HTERT RPE-1 (cell line): ENCODE results near the gene FANCB.

Source experiments
- in situ Hi-C: fragments of 300-500 bp; cut with MboI; formaldehyde crosslinking; loops from 4 replicates; pipeline ENCODE4 v1.14.3; 2020; ENCODE audit warnings: low sequenced_read_pairs

Gene FANCB

DNA sequence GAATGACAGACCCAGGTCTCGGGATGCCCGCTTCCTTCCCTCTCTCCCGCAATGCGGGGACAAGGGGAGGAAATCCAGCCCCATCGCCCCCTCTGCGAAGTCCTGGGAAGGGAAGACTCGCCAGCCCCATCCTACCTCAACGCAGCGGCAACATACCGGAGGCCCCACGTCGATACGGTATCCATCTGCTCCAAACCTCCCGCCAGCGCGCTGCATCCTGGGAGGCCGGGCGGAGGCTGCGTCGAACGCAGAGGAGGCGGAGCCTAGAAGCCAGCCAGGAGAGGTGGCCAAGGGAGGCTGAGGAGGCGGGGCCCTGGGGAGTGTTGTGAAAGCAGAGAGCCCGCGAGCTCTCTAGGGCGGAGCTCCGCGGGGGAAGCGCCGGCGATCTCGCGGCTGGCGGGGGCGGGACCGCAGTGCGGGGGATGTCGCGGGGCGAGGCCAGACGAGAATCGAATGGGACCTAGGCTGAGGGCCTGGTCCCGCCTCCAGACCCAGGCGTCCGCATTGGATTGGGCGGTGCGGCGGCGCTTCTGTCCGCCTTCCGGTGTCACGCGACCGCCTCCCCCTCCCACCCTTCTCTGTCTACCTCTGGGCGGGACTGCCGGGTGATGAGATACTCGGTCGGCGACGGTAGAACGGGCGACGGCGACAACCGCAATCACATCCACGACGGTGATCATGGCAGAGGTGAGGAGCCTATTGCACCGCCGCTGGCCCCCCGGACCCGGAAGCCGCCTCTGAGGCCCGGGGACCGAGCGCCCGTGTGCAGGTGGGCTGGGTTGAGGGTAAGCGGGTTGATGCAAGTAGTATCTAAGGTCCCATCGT is at the start of gene FANCB, which contains the start of gene MOSPD2:
TSS of gene FANCB (minus strand) at position 219 of the 825 bp plus-strand sequence. CDS start 7,559 bp downstream, outside the sequence.
TSS of gene MOSPD2 (plus strand) at position 571 of the 825 bp plus-strand sequence. CDS start at position 679, 108 bp downstream.
- in situ Hi-C loops = no loop called here

DNA sequence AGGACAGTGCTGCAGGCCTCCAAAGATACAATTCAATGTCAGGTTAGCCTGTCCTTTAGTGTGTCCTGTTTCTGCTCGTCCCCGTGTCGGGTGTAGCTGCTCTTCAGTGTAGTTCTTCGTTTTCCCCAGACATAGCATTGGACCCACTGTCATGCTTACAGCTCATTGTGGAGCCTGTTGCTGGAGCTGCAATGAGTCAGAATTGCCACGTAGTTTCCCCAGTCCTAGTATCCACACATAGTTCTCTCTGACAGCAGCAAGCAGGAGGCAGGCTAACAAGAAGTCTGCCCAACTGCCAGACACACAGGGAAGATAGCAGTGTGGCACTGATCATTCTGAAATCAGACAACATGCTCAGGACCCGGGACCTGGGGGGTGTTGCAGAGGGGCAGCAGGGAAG is 49.6 kb upstream of the FANCB start:
- in situ Hi-C loops = no loop called here

DNA sequence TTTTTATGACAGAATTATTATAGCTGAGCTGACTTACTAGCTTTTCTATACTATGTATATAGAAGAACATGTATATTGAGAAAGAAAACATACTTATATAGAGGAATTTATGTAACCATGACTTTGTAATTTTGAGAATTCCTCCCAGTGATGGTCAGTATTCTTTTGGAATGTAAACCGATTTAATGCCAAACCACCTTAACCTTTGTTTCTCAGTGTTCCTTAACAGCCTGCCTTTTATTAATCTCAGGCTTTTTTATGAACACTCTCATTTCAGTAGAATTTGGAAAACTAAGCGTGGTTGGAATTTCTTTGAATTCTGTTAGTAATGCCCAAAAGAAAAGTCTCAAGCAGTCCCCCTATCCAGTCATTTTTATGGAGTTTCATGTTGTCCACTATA is 47.3 kb upstream of the FANCB start:
- in situ Hi-C loops = no loop called here

DNA sequence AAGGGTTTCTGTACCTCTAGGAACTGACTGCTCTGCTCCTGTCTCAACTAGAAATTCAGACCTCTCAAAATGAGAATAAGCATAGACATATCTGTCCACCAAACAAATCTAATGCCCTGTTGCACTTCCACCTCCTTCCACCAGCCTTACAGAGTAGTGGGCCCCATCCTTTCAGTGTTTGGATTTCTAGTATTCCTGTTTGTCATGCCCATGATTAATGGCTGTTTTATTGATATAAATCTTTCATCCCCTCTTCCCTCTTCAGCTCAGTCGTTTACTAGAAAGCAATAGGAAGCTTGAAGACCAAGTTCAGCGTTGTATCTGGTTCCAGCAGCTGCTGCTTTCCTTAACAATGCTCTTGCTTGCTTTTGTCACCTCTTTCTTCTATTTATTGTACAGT is 46.5 kb upstream of the FANCB start:
- in situ Hi-C loops = no loop called here

DNA sequence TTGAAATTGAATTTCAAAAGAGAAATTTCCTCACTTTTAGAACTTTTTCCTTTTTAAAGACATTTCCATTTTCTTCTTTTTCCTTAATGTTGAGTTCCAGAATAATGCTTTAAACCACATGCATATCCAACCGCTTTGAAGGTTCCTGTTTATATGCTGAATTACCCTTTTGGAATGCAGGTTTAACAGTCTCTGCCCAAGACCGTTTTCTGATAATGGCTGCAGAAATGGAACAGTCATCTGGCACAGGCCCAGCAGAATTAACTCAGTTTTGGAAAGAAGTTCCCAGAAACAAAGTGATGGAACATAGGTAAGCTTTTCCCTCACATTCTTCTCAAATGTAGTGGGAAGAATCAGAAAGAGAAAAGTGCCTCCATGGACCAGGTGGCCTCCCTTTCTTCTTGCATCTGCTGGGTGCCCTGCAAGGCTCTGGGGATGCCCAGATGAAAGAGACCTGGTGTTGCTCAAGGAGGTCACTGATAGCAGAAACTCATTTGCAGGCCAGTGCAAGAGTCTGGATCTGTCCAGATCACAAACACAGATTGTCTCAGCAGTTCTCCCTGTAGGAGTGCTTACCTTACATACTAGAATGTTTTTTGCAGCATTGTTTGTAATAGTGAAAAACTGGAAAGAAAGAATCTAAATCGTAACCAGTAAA is 43.3 kb upstream of the FANCB start:
- in situ Hi-C loops = no loop called here

DNA sequence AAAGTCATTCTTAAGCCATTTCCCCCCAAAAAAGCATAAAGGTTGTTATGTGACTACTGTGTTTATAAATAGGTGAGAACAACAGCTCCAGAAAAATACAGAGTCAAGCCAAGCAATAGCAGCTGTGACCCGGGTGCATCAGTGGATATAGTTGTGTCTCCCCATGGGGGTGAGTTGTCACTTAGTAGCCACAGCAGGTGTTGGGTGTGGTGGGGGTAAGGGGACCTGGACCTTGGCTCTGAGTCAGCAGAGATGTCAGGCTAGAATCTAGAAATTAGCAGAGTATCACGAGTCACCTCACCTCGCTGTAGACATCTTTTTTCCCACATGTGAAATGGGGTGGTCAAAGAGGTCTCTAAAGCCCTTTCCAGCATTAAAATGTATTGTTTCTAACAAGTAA is 42.7 kb upstream of the FANCB start:
- in situ Hi-C loops = no loop called here

DNA sequence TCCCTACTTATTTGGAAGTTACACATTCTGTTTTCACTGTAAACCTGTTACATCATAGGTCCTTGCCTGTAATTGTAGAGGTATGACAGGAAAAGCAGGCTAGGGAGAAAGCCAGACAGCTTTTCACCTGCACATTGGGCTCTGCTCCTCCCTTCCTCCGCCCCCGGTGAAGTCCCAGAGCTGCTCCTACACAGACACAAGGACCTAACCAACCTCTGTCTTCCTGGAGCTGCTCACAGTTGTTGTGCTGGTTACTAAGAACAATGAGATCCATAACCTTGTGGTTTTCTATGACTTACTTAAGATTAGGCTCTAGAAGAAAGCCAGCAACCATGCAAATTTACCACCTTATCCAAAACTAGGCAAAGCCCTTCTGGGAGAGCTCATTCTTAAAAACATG is 40.4 kb upstream of the FANCB start:
- in situ Hi-C loops = no loop called here

DNA sequence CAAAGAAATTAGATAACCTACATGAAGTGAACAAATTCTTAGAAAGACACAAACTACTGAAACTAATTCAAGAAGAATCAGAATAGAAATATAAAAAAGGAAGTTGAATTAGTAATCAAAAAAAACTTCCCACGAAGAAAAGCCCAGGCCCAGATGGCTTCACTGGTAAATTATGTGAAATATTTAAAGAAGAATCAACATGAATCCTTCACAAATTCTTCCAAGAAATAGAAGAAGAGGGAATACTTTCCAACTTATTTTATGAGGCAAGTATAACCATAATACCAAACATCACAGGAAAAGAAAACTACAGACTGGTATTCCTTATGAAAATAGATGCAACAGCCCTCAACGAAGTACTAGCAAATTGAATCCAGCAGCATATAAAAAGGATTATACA is 31.0 kb upstream of the FANCB start:
- in situ Hi-C loops = no loop called here

DNA sequence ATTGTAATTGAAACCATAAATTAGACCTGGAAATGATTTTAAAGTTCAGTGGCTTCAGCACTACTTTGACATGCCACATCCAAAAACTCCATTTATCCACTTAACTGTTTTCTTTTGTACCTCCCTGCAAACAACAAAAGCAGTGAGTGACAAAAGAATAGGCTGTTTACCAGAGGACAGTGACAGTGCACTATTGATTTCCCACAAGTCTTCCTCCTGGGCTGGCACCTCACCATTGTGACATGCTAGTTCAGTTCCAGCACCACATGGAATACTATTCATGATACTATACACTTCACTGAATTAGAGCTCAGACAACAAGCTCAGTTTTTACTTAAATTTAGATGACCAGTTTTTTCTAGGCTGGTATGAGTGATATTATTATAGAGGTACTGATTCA is 29.7 kb upstream of the FANCB start:
- in situ Hi-C loops = no loop called here

DNA sequence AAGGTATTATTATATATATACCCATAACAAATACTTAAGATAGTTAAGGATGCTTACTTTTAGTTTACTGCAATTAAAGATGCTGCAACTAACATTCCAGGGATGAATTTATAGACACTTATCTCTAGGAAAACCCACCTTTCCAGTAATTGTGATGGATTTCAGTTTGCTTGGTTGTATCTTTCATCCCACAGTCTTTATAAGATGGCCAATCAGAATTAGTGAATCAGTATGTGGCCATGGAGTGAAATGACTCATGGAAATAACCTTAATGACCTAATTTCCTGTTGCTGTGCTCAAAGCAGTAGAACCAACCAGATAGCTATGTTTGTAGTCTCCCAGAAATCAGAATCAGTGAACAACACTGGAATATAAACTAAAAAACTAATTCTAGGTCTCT is 26.7 kb upstream of the FANCB start:
- in situ Hi-C loops = no loop called here

DNA sequence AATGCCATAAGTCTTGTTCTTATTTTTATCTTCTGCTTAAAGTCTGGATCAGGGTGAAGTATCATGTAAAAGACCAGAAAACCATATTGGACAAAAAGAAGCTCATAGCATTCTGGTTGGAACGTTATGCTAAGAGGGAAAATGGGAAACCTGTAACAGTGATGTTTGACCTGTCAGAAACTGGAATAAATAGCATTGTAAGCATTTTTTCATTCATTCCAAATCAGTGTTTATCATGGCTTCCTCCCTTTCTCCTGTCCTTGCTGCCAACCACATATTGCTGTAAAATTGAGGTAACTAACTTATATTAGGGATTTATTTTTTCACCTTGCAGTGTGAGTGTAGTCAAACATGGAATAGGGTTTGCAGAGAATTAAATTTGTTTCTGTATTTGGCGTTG is 24.2 kb upstream of the FANCB start:
- in situ Hi-C loops = no loop called here

DNA sequence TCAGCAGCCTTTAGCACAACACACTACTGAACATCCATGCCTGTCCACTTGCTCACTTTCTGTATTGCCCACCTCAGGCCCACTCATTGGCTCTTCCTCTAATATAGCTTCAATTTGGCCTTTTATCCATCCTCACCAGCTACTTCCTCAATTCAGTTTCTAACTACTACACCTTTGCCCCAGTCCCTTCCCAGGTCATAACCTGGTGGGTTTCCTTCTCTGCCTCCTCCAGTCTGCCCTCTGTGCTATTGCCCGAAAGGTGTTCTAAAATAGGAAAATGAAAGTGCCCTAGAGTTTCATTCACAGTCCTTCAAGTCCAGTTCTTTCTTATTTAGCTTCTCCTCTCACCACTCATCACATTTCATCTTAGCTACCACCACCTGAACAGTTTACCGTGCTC is 23.4 kb upstream of the FANCB start:
- in situ Hi-C loops = no loop called here

DNA sequence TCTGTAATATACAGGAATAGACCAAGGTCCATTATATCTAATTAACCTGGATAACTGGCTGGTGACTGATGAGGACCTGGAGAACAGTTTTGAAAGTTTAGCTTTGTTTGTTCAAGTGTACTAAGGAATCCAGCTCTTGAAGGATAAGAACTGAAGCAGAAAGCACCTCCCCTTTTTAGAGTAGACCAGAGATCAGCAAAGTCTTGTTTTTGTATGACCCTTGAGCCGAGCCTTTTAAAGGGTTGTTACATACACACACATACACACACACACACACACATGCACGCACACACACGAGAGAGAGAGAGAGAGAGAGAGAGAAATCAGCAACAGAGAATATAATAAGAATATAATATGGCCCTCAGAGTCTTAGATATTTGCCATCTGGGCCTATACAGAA is 13.4 kb upstream of the FANCB start:
- in situ Hi-C loops = no loop called here

DNA sequence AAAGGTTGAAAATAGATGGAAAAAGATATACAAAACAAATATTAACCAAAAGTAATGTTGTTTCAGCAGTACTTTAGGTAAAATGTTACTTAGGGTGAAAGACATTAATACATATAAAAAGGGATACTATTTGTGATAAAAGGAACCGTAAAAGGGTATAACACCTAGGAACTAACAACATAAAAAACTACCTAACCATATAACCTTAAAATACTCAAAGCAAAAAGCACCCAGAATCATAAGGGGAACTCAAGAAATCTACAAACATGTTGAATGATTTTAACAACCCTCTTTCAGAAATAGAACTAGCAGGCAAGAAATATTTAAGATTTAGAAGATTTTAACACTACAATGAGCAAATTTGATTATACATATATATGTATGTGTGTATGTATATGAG is 11.8 kb upstream of the FANCB start:
- in situ Hi-C loops = no loop called here

DNA sequence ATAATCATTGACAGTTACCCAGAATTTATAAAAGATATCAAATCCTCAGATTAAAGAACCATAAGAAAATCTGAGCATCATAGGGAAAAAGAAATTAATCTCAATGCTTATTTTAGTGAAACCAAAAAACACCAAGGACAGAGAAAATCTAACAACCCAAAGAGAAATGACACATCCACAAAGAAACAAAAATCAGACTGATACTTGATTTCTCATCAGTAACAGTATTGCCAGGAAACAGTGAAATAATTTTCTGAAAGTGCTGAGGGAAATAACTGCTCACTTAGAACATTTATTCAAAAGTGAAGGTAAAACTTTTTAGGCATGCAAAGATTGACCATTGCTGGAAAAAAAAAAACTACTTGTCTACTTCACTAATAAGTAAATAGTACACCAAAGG is 11.0 kb upstream of the FANCB start:
- in situ Hi-C loops = no loop called here

DNA sequence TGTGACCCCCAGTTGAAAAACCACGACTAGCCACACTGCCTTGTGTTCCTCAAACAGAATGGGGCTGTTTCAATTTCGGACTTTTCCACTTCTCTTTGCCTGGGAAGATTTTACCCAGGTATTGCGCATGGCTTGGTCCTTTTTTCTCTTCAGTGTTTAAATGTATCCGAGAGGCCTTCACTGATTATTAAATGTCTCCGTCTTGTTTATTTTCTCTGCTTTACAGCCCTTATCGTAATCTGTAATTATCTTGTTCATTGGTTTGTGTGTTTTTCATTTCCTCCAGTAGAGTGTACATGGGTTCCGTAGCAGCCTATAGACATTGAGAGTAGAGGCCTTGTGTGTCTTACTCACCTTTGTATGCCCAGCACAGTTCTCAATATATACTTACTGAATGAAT is 2.8 kb upstream of the FANCB start:
- in situ Hi-C loops = no loop called here

DNA sequence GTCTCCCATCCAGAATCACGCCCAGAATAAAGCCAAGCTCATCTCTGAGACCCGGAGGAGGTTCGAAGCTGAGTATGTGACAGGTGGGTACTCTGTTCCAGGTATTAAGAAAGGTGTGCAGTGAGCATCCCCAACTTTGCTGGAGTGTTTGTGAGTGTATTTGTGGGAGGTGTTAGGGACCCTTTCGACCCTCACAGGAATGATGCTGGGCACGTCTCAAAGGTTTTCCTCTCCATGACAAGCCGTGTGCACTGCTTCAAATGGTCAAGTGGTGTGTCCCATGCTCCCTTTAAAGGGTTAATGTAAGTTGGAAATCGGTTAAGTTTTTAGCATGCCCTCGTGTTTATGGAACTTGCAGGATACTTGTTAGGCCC is 794 bp upstream of the FANCB start:
- in situ Hi-C loops = no loop called here

DNA sequence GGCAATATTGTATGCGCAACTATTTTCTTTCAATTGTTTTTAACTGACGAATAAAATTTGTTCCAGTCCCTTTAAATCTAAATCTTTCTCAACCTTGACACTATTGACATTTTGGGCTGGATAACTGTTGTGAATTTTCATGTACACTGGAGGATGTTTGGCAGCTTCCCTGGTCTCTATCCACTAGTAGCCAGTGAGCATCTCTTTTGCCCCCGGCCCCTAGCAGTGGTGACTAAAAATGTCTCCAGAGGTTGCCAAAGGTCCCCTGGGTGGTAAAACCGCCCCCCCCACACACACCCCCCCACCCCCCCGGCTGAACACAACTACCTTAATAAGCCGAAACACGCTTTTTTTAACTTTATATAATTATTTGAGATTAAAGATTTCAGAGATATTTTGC is 514 bp downstream of the FANCB start:
- in situ Hi-C loops = no loop called here

DNA sequence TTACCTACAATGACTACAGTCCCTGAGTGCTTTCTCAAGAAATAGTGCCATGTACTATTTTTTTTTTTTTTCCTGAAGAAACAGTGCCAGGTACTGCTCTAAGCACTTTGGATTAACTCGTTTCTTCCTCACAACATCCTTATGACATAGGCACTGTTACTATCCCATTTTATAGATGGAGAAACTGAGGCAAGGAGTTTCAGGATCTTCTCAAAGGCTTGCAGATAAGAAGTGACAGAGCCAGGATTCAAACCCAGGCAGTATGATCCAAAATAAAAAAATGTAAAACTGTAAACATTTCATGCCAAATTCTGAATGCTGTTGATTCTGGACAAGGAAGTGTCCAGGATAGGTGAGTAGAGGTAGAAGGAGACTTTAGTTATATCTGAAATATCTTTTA is 1.1 kb downstream of the FANCB start:
- in situ Hi-C loops = no loop called here

DNA sequence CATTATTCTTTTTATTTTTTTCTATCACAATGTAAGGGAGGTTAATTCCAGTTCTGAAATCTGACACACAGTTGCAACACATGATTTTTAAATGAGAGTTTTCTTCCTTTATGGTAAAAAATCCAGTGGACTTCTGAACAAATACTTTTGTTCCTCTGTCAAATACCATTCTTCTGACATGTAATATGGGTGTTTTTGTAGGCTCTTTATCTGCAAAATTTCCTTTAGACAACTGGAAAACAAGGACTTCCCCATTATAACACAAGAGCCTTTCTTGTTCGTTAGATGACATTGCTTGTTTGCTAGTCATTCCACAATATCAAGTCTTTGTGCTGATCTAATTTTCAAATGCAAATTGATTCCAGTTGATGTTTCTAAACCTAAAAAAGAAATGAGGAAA is 7.7 kb downstream of the FANCB start:
- in situ Hi-C loops = no loop called here

DNA sequence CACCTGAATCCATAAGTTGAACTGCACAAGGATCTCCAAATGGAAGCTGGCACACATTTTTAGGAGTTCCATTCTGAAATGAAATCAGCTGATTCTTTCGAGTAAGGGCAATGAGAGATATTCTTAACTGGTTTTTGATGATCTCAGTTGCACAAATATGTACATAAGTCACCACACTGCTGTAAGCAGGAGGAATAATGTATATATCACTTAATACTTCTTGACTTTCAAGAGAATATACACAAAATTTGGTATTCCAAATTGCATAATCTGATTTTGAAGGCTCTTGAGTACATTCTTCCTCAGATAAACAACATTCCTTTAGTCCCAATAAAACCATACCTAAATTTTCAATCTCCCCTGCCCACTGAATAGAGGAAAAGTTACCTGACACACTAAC is 8.2 kb downstream of the FANCB start:
- in situ Hi-C loops = no loop called here

DNA sequence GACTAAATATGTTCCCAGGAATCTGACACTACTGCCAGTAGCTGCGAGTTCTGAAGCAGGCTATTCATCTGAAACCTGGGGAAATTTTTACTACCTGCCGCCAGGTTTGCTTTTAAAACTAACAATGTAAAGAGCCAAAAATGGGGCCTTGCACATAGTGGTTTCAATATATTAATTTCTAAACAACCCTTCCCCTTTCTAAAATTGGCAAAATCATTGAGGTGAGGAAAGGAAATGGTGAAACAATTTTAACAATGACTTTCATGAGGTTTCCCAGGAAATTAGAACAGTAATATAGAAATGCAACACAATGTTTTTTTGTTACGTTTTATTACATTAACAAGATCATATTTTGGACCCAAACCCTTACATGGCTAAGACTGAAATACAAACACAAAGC is 21.3 kb downstream of the FANCB start:
- in situ Hi-C loops = no loop called here

DNA sequence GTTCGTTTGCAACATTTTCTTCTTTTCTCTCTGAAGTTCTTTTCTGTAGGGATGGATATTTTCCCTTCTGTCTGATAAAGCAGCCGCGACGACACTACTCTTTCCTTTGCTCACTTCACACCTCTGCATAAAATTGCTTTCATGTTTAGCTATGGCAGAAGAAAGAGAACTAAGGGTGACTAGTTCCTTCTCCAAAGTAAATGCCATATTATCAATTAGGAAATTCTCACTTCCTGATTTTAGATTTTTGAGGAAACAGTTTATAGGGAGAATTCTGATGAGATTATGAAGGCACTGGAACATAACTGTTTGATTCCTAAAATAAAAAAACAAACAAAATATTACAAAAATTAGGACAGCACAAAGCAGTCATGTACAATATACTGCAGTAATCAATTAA is 29.2 kb downstream of the FANCB start:
- in situ Hi-C loops = no loop called here
